ENCODE measurements around the gene C4orf50.

C4orf50 gene

DNA sequence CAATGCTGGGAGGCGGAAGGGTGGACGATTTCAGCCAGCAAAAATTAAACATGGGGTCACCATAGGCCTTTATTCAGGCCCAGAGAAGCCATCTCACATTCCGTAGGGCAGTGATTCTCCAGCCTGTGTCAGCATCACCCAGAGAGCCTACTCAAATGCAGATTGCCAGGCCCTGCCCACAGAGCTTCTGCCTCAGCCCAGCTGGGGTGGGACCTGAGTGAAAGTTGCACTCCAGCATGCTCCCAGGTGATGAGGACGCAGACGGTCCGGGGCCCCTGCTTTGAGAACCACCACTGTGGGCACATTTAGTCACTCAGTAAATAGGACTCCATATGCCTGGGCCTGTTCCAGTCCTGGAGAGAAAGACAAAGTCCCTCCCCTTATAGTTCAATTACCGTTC lies 12.4 kb upstream of the C4orf50 start:
- no peaks in the 10 kb centered on the region for H3K9me3 Mint-ChIP-seq
- H3K36me3 Mint-ChIP-seq, result no peaks in the 10 kb centered on the region
- peak overlapping the region; percentile 70 for H3K27ac Mint-ChIP-seq
- ATAC-seq (no peak), DNase-seq (ENCODE audit: low spot score in 2 of 2) (no peak)
- no peaks in the 10 kb centered on the region for H3K4me1 Mint-ChIP-seq
- no peak overlapping the region for H3K4me3 Mint-ChIP-seq

GRCh38 chr4:6029254-6029653 lies 11.0 kb upstream of the C4orf50 start:
- Mint-ChIP-seq H3K4me3 (no peak overlapping the region), H3K9me3 (no peaks in the 10 kb centered on the region), H3K4me1 (no peaks in the 10 kb centered on the region), H3K27ac (no peak overlapping the region), H3K36me3 (no peaks in the 10 kb centered on the region)
- ATAC-seq (no peak), DNase-seq (ENCODE audit: low spot score in 2 of 2) (no peak)

DNA sequence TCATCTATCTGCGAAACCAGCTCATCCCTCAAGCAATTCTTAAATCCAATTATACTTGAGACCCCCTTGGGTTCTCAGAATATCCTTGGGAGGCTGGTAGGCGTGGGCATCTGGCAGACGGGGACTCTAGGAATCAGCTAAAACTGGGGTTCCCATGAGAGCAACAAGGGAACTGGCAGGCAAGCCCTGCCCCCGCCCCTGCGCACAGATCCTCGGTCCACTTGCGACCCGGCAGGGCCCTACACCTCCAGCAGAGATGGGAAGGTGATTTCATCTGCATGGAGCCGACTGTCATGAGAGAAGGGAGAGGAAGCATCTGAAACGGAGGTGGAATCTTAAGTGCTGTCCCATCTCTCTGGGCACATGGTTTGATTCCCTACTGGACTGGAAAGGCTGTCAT lies 9.9 kb upstream of the C4orf50 start:
- H3K9me3 Mint-ChIP-seq, result no peaks in the 10 kb centered on the region
- H3K4me1 Mint-ChIP-seq, result no peaks in the 10 kb centered on the region
- no peak overlapping the region for H3K4me3 Mint-ChIP-seq
- no peaks in the 10 kb centered on the region for H3K36me3 Mint-ChIP-seq
- H3K27ac Mint-ChIP-seq, result no peak overlapping the region
- DNase-seq (ENCODE audit: low spot score in 2 of 2) (no peak), ATAC-seq (no peak)

GRCh38 chr4:6027392-6027791 lies 9.2 kb upstream of the C4orf50 start:
- H3K4me3 Mint-ChIP-seq, result no peak overlapping the region
- H3K36me3 Mint-ChIP-seq, result no peaks in the 10 kb centered on the region
- H3K9me3 Mint-ChIP-seq, result no peaks in the 10 kb centered on the region
- no peak overlapping the region for H3K27ac Mint-ChIP-seq
- H3K4me1 Mint-ChIP-seq, result no peaks in the 10 kb centered on the region
- no peak for DNase-seq (ENCODE audit: low spot score in 2 of 2)
- no peak for ATAC-seq

- Mint-ChIP-seq H3K4me1 (peaks cover 4% of the 10 kb centered on the region), H3K9me3 (no peaks in the 10 kb centered on the region), H3K27ac (no peak overlapping the region), H3K4me3 (no peak overlapping the region), H3K36me3 (no peaks in the 10 kb centered on the region)
- DNase-seq (ENCODE audit: low spot score in 2 of 2) (no peak), ATAC-seq (no peak)
Measured at GRCh38 chr4:6024313-6024960, 6.2 kb upstream of the C4orf50 start.

DNA sequence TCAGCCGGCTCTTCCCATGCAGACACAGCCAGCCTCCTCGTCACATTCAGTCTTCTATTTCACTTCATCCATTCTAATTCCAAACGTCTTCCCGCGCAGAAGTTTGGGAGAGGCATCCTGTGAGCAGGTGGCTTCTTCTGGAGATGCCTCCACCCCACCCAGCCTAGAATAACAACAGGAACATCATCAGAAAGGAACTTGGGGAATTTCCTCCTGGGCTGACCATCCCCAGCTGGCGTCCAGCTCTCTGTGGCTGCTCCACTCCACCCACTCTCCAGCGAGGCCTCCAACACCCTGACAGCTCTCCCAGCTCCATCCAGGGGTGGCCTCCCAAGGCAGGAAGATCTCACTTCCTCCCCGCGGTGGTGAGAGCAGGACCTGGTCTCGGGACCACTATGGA lies 5.5 kb upstream of the C4orf50 start:
- no peak overlapping the region for H3K27ac Mint-ChIP-seq
- H3K36me3 Mint-ChIP-seq, result no peaks in the 10 kb centered on the region
- ATAC-seq, result no peak
- no peaks in the 10 kb centered on the region for H3K9me3 Mint-ChIP-seq
- DNase-seq (ENCODE audit: low spot score in 2 of 2), result no peak
- H3K4me1 Mint-ChIP-seq, result peaks cover 11% of the 10 kb centered on the region
- no peak overlapping the region for H3K4me3 Mint-ChIP-seq

GRCh38 chr4:6022607-6023288 lies 4.5 kb upstream of the C4orf50 start:
- no peaks in the 10 kb centered on the region for H3K36me3 Mint-ChIP-seq
- peaks cover 19% of the 10 kb centered on the region for H3K4me1 Mint-ChIP-seq
- no peak overlapping the region for H3K4me3 Mint-ChIP-seq

GRCh38 chr4:6021831-6022606 lies 3.8 kb upstream of the C4orf50 start:
- no peak for ATAC-seq
- H3K36me3 Mint-ChIP-seq, result no peaks in the 10 kb centered on the region
- no peaks in the 10 kb centered on the region for H3K9me3 Mint-ChIP-seq
- H3K4me1 Mint-ChIP-seq, result peaks cover 20% of the 10 kb centered on the region
- no peak overlapping the region for H3K4me3 Mint-ChIP-seq
- no peak for DNase-seq (ENCODE audit: low spot score in 2 of 2)
- no peak overlapping the region for H3K27ac Mint-ChIP-seq

More at GRCh38 chr4:6022607-6023288, 4.5 kb upstream of the C4orf50 start:
- Mint-ChIP-seq H3K9me3 (no peaks in the 10 kb centered on the region), H3K27ac (no peak overlapping the region)
- ATAC-seq (no peak), DNase-seq (ENCODE audit: low spot score in 2 of 2) (no peak)

DNA sequence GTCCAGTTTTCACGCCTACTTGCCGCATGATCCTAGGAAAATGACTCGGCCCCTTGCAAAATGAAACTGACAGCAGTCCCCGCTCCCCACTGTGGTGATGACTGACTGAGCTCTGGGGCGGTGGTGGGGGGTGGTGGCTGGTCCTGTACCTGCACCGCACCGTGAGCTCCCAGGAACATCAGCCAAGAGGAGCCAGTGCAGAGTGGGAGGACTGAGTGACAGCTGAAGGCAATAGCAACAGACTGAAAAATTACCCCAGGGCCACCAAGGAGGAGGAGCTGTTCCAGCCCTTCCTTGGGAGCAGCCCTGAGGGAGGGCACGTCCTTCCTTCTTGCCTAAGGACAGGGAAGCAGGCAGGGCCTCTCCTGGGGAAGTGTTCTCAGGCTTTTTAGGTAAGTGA lies 2.4 kb upstream of the C4orf50 start:
- DNase-seq (ENCODE audit: low spot score in 2 of 2), result no peak
- Mint-ChIP-seq H3K4me3 (no peak overlapping the region), H3K36me3 (no peaks in the 10 kb centered on the region), H3K9me3 (no peaks in the 10 kb centered on the region), H3K4me1 (peaks cover 20% of the 10 kb centered on the region), H3K27ac (peak overlapping the region; percentile 18)
- no peak for ATAC-seq

GRCh38 chr4:6019316-6020263 lies 1.4 kb upstream of the C4orf50 start:
- Mint-ChIP-seq H3K9me3 (no peaks in the 10 kb centered on the region), H3K27ac (no peak overlapping the region), H3K36me3 (no peaks in the 10 kb centered on the region), H3K4me3 (no peak overlapping the region), H3K4me1 (peaks cover 20% of the 10 kb centered on the region)
- DNase-seq (ENCODE audit: low spot score in 2 of 2), result peak; percentile 14 to 68
- ATAC-seq, result no peak

- Mint-ChIP-seq H3K4me3 (no peak overlapping the region), H3K4me1 (peaks cover 20% of the 10 kb centered on the region), H3K9me3 (no peaks in the 10 kb centered on the region), H3K27ac (no peak overlapping the region), H3K36me3 (no peaks in the 10 kb centered on the region)
- DNase-seq (ENCODE audit: low spot score in 2 of 2), result no peak
- ATAC-seq, result peak; percentile 70
Measured at GRCh38 chr4:6017800-6018199, 431 bp downstream of the C4orf50 start.

- Mint-ChIP-seq H3K27ac (no peak overlapping the region), H3K36me3 (no peaks in the 10 kb centered on the region), H3K4me1 (peaks cover 20% of the 10 kb centered on the region), H3K9me3 (no peaks in the 10 kb centered on the region), H3K4me3 (no peak overlapping the region)
- DNase-seq (ENCODE audit: low spot score in 2 of 2), result no peak
- no peak for ATAC-seq
Measured at GRCh38 chr4:6017030-6017429, 1.2 kb downstream of the C4orf50 start.

DNA sequence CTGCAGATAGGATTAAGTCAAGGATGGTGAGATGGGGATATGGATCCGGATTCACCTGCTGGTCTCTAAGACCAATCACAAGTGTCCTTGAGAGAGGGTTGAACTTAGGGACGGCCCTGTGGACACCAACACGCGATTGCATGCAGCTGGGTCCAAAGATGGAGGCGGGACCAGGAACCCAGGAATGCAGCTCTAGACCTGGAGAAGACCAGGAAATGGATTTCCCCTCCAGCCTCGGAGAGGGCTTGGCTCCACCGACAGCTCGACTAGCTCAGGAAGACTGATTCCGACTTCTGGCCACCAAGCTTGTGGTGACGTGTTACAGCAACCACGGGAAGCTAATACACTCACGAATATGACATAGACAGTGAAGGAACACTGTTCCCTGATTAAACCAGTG lies 4.7 kb downstream of the C4orf50 start:
- Mint-ChIP-seq H3K4me3 (no peak overlapping the region), H3K36me3 (no peaks in the 10 kb centered on the region), H3K4me1 (peaks cover 14% of the 10 kb centered on the region), H3K27ac (no peak overlapping the region), H3K9me3 (no peaks in the 10 kb centered on the region)
- no peak for DNase-seq (ENCODE audit: low spot score in 2 of 2)
- ATAC-seq, result no peak

- DNase-seq (ENCODE audit: low spot score in 2 of 2) (no peak), ATAC-seq (no peak)
- H3K4me1 Mint-ChIP-seq, result peaks cover 6% of the 10 kb centered on the region
- no peaks in the 10 kb centered on the region for H3K36me3 Mint-ChIP-seq
- H3K27ac Mint-ChIP-seq, result no peak overlapping the region
- H3K4me3 Mint-ChIP-seq, result no peak overlapping the region
- H3K9me3 Mint-ChIP-seq, result no peaks in the 10 kb centered on the region
Measured at GRCh38 chr4:6012200-6012599, 6.0 kb downstream of the C4orf50 start.

DNA sequence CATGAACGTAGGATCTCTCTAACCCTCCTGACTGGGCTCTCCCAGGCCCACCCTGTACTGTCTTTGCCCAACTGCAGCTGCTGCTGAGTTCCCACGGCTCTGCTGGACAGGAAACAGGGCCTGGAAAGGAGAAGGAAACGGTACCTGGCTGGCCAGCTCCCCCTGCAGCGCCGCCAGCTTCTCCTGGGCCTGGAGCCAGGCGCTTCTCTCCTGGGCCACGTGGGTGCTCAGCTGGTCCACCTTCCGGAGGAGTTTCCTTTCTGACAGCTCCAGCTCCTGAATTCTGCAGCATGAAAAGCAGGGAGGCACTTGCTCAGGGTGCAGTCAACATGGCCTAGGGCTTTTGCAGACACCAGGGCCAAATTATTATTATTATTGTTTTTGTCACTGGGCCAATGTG lies 6.5 kb downstream of the C4orf50 start:
- no peaks in the 10 kb centered on the region for H3K36me3 Mint-ChIP-seq
- no peak for ATAC-seq

More for the DNA sequence above, 6.5 kb downstream of the C4orf50 start:
- DNase-seq (ENCODE audit: low spot score in 2 of 2), result no peak
- no peaks in the 10 kb centered on the region for H3K9me3 Mint-ChIP-seq
- no peak overlapping the region for H3K4me3 Mint-ChIP-seq
- peaks cover 6% of the 10 kb centered on the region for H3K4me1 Mint-ChIP-seq
- no peak overlapping the region for H3K27ac Mint-ChIP-seq

Measured in stimulated activated effector memory CD8-positive, alpha-beta T cell treated with anti-CD3 and anti-CD28 coated beads, Interleukin-12 subunit alpha, Interleukin-12 subunit beta, amount 100 ng/mL, for 72 hours (primary cell).